Urothelium cell line (cell line): Measurements from ENCODE around the gene CCDC124.

Source experiments
- DNase-seq: peaks from one replicate; pipeline ENCODE4 v3.0.0; 2011; ENCODE audit warnings: low spot score, mixed read lengths
- FAIRE-seq: peaks from 2 replicates; lab custom pipeline; 2011; peaks lifted over from hg19 to GRCh38; lab: Jason Lieb, UNC

CCDC124 gene

GRCh38 chr19:17951990-17952976, 19.5 kb downstream of the CCDC124 start:
- DNase-seq (peak; percentile 17), FAIRE-seq (no peak)

GRCh38 chr19:17953316-17953801, 20.5 kb downstream of the CCDC124 start:
- no peak for FAIRE-seq
- no peak for DNase-seq

- FAIRE-seq: no peak
- no peak for DNase-seq
Measured at GRCh38 chr19:17953869-17954268, 21.1 kb downstream of the CCDC124 start.

DNA sequence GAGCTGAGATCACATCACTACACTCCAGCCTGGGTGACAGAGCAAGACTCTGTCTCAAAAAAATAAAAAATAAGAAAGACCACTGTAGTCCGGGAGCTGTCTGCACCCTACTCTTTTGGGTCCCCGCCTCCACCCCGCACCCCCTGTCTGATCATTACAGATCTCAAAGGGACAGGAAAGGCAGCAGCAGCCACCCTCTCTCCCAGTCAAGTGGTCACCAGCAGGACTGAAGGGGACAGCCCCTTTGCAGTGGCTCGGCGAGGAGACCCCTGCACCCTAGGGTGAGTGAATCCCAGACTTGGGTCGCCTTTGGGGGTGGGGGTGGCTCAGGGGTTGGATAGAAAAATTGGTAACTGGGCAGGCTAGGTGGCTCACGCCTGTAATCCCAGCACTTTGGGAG, 21.6 kb downstream of the CCDC124 start:
- no peak for FAIRE-seq
- DNase-seq: no peak

DNA sequence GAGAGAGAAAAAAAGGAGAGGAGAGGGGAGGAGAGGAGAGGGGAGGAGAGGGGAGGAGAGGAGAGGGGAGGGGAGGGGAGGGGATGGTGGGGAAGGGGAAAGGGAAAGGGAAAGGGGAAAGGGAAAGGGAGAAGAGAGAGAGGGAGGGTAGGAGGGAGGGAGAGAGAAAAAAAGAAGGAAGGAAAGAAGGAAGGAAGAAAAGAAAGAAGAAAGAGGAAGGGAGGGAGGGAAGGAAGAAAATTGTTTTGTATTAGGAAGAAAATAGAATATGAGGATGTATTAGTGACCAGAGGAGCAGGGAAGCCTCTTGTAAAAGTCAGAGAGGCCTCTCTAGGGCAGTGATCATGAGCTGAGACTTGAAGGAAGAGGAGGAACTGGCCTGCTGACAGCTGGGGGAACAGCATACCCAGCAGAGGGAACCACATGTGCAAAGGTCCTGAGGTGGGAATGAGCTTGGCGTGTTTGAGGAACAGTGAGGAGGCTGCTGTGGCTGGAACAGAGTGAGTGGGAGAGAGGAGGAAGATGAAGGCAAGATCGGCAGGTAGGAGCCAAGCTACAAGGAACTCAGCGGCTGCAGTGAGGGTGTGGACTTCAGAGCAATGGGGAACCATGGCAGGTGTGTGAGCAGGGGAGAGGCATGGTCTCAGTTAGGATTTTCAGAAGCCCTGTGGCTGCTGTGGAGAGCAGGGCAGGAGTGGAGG, 24.5 kb downstream of the CCDC124 start:
- FAIRE-seq (no peak), DNase-seq (no peak)

- DNase-seq: no peak
- no peak for FAIRE-seq
Measured at GRCh38 chr19:17957885-17958284, 25.1 kb downstream of the CCDC124 start.

GRCh38 chr19:17963936-17964691, 31.3 kb downstream of the CCDC124 start:
- FAIRE-seq: no peak
- no peak for DNase-seq

DNA sequence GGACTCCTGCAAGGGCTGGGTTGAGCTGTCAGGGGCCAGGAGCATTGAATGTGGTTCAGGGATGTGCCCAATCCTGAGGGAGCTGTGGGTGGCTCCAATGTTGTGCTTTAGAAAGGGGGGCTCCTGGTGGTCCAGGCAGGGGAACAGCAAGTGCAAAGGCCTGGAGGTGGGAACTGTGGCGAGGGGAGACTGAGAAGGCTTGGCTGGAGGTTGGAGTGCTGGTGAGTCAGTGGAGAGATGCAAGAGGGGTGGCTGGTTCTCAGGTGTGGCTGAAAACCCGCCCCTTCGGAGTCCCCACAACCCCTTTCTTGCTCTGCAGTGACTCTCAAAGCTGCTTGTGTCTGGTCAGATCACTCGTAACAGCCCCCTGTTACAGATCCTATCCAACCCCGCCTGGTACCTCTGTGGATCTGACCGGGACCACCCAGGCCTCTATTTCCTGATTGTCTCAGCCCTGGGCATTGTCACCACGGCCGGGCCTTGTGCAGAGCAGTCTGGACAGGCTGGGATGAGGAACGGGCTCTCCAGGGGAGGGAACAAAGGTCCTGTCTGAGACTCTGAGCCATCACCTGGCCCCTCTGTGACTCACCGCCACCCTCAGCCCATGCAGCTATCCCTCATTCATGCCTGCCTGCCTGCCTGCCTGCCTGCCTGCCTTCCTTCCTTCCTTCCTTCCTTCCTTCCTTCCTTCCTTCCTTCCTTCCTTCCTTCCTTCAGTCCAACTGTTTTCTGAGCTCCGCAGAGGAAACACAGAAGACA, 32.7 kb downstream of the CCDC124 start:
- no peak for FAIRE-seq
- no peak for DNase-seq

GRCh38 chr19:17966129-17966483, 33.3 kb downstream of the CCDC124 start:
- no peak for DNase-seq
- FAIRE-seq: no peak

GRCh38 chr19:17966550-17967256, 33.9 kb downstream of the CCDC124 start, which contains the start of gene KCNN1:
Gene KCNN1, plus strand, starts transcription at chr19:17967107. Its CDS starts 6,782 bp downstream, at chr19:17973889.
- peak; percentile 87 for DNase-seq
- no peak for FAIRE-seq

DNA sequence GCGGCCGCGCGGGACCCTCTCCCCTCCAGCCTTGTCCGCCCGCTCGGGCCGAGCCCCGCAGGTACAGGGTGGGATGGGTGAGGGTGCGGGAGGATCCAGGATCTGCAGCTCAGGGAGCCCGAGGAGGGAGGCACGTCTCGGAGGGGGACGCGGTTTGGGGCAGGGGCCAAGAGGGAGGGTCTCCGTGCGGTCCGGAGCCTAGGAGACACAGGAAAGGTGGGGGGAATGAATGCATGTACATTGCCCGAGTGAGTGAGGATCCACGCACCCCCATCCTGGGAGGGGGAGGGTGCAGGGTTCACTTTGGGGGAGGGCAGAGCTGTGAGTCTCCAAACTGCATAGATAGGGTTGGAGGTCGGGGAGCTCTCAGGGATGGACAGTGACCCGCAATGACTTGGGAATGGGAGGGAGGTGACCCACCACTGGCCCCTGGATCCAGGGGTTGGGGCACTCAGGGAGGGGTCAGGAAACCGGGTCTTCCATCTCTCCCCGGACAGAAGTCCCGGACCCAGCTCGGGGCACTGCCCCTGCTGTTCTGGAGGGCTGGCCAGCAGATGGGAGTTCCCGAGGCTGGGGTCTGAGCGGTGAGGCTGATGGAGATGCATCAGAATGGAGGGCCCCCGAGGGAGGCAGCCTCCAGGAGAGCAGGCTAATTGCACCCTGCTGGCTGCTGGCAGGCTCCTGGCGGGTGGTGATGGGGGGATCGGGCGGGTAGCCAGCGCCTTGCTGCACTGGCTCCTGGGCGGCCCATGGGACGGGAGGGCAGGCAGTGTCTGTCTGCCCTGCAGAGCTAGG, 34.6 kb downstream of the CCDC124 start:
- FAIRE-seq: no peak
- DNase-seq: no peak

- DNase-seq (no peak), FAIRE-seq (no peak)
Measured at GRCh38 chr19:17968362-17968761, 35.5 kb downstream of the CCDC124 start.

GRCh38 chr19:17969096-17969792, 36.4 kb downstream of the CCDC124 start:
- FAIRE-seq: no peak
- DNase-seq: no peak

DNA sequence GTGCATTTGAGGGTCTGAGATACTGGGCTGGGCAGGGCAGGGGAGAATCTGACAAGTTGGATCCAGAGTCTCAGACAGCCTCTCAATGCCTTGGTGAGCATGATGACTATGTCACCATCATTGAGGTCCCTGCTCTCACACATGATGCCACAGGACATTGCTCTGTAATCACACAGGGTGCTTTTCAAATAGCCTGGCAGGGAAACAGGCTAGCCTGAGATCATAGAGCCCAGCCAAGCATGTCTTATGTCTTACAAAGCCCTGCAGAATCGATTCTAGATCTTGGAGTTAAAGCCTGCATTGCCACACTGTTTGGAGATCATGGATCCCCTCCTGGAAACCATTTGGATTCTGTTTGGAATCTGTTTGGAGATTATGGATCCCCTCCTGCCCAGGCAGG, 39.4 kb downstream of the CCDC124 start:
- FAIRE-seq: no peak

DNA sequence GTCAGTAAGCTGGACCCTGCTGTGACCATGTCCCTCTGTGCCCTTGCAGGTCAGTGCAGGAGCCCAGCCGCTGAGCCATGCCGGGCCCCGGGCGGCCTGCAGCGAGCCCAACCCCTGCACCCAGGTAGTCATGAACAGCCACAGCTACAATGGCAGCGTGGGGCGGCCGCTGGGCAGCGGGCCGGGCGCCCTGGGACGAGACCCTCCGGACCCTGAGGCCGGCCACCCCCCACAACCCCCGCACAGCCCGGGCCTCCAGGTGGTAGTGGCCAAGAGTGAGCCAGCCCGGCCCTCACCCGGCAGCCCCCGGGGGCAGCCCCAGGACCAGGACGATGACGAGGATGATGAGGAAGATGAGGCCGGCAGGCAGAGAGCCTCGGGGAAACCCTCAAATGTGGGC, 40.9 kb downstream of the CCDC124 start:
- DNase-seq (no peak), FAIRE-seq (no peak)

More for the DNA sequence above, 39.4 kb downstream of the CCDC124 start:
- no peak for DNase-seq

DNA sequence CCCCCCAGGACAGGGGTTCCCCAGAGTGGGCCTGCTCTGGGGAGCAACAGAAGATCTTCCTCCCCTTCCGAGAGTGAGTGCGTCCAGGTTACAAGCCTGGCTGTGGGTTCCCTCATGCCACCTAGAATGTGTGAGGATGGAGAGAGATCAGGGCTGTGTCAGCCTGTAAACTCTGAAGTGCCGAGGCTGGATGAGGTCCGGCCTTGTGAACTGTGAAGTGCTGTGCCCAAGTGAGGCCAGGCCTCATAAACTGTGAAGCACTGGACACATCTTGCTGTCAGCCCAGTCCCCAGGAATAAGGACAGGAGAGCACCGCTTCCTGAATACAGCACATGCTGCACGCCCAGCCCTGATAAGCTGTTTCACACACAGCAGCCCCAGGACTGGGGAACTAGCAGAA, 41.7 kb downstream of the CCDC124 start:
- DNase-seq: no peak
- FAIRE-seq: no peak

- DNase-seq: no peak
- FAIRE-seq: no peak
Measured at GRCh38 chr19:17975032-17975431, 42.2 kb downstream of the CCDC124 start.

- DNase-seq (no peak), FAIRE-seq (no peak)
Measured at GRCh38 chr19:17977021-17977420, 44.2 kb downstream of the CCDC124 start.
